Glomerular endothelial cell (primary cell): ENCODE measurements around the gene DUSP18. TPM values are rescaled to one million over a fixed set of nuclear protein-coding genes. Genes with fewer than 3 reads are reported as not detected.
A peak's percentile ranks its signal among the peaks of the same experiment; 100 is the strongest.
"Not testable (repeated sequence)": the region's sequence is repeated elsewhere in the genome, so short reads cannot be mapped to it uniquely, and the experiment has no call there.

ENCODE experiments used
- DNase-seq: peaks from one replicate; pipeline ENCODE4 v3.0.0-alpha.2; 2011; ENCODE audit warnings: low read depth, low spot score; ENCODE audit errors: extremely low read depth
- total RNA-seq: library from RNA; depleted of rRNA; stranded (reverse); fragments of >200 nt; gene quantifications from 2 replicates; pipeline ENCODE4 v1.2.3, GENCODE V29; 2015

Gene DUSP18
- total RNA-seq, result 16.5 and 23.4 TPM in 2 replicates

DNA sequence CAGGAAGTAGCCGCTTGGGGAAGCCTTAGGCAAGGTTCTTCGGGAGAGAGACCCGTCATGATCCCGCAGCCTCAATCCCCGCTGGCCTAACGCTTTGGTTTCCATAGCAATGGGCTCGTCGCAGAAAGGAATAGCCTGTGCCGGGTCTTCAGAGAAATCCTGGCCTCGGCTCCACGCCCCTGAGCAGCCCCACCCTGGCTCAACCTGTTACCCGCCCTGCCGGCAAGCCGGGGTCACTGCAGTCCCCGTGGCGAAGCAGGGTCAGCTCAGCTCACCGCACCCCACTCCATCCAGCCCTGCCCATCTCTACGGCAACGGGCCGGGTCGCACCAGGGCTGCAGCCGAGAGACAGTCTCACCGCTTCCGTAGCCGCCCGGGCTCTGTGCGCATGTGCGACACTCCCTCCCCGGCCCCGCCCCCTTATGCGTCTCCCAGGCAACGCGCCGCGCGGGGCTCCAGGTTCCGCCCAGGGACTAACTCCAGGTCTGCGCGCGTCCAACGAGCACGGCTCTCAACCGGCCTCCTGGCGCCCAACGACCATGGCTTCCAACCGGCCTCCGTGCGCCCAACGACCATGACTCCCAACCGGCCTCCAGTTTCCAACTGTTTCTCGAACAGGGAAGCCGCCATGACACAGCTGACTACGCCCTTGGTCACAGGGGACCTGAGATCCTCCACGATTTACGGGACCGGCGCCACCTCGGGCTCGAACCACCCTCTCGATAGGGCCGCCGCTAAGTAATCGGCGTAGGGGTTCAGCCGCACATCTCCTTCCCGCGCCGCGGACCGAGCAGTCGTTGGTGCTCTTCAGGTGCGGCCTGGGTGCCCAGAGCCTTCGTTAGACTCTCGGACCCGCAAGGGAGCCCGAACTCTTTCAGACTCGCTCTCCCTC, at the start of gene DUSP18:
TSS of gene DUSP18 (minus strand) at position 382 of the 892 bp plus-strand sequence. CDS start 3,872 bp downstream, outside the sequence.
- DNase-seq, result peak; percentile 27

DNA sequence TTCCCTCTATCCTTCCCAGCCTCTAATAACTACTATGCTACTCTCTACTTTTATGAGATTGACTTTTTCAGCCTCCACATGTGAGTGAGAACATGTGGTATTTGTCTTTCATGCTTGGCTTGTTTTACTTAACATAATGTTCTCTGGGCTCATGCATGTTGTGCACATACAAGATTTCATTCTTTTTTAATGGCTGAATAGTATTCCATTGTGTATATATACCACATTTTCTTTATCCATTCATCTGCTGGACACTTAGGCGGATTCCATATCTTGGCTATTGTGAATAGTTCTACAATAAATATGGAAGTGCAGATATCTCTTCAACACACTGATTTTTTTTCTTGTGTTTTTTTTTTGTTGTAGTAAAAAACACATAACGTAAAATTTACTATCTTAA, 46.4 kb upstream of the DUSP18 start:
- no peak for DNase-seq

DNA sequence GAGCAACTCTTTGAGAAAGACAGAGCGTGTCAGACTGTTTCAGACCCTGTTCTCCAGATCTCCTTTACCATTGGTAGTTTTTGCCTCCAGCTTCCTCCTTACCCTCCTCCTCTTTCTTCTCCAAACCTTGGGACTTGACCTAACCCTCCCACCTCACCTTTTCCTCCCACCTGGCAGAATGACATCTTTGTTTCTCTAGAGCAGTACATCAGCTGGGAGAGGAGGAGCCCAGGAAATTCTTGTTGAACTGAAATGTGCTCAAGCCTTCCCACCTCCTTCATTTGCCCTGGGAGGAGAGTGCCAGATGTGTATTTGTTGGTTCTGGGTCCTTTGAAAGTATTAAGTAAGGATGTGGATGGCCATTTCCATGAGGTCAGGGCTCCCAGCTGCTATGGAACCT, 44.4 kb upstream of the DUSP18 start:
- DNase-seq, result no peak

DNA sequence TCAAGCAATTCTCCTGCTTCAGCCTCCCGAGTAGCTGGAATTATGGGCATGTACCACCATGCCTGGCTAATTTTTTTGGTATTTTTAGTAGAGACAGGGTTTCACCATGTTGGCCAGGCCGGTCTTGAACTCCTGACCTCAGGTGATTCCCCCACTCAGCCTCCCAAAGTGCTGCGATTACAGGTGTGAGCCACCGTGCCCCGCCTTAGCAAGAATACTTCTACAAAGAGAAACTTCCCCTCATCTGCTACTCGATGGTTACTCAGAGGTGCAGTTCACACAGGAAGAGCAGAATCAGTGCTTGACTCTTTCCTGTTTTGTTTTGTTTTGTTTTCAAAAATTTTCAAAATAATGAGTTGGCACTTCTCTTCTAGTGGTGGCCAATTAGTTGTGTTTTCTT, 42.3 kb upstream of the DUSP18 start:
- DNase-seq, result not testable (repeated sequence)

DNA sequence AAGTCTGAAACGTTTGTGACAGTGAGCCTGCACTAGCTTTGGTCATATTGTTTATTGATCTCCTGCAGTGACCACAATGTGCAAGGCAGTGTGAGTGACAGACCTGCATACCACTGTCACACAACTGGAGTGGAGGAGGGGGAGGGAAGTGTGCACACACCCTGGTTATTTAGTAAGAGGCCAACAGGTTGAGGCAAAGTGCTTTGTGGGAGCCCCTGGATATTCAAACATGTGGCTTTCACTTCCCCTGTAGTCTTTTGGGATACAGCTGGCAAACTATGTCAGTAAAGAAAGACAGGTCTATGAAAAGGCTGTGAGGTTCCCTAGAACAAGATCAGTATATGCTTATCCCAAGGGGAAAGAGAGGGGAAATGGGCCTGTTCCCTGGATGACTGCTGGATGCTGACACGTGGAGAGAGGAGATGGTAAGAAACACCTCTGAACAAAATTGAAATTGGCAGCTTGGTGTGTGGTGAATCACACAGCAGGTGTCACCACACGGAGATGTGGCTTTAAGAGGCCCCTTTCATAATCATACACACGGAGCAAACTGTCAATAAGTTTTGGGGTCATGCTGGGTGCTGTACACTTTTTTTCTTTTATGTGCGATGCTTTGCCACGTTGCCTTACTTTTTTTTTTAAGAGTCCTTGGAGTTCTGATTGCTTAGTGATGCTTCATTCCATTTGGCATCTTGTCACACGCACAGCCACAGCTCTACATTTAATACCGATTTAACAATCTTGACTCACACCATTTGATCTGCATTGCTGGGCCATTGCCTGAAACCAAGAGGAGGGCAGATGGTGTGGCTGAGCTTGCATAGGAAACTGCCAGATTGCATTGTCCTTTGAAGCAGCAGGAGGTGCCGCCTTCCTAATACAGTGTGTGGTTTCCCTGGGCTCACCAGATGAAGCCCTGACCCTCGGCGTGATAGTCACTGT, 38.3 kb upstream of the DUSP18 start:
- DNase-seq, result no peak

DNA sequence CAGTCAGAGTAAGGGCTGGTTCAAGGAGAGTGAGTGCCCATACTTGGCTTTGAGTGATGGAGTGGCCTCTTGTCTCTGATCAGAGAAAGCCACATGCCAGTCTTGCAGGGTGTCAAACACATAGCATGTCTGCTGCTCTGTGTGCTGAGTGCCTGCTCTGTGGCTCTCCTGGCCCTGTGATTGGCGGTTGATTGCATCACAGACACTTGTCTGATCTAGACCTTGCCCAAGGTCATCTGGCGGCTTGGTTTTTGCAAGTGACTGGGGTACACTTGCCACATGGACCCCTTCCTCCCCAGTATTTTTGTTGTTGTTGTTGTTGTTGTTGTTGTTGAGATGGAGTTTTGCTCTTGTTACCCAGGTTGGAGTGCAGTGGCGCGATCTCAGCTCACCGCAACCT, 37.3 kb upstream of the DUSP18 start:
- DNase-seq, result no peak

DNA sequence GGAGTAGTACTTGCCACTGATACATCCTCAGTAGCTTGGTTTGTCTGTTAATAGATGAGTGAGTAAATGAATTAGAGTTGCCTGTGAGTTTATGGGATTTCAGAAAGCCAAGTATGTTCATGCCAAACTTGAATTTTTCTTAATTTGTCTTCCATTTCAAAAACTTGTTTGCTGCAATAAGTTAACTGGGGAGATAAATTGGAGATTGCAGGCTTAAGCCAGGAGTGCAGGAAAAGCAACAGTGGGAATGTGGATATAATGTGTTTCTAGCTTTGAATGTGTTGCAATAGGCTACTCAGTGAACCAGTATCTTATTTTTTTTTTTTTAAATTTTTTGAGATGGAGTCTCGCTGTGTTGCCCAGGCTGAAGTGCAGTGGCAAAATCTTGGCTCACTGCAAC, 35.2 kb upstream of the DUSP18 start:
- DNase-seq, result no peak

DNA sequence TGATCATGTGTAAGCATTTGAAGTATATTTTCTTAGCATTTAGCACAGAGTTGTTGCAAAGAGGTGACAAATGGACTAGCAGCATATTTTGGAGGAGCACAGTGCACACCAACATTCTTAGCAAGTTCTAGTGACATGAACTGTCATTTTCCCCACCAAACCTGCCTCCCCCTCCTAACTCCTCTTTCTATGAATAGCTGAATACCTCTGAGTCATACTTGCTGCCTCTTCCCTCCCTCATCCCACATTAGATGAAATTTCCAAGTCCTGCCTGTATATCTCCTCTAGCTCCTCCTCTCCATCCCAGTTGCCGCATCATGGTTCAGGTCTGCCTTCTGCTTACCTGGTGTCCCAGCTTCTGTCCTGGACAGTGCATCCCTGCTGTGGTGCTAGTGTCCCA, 34.2 kb upstream of the DUSP18 start:
- DNase-seq, result no peak

DNA sequence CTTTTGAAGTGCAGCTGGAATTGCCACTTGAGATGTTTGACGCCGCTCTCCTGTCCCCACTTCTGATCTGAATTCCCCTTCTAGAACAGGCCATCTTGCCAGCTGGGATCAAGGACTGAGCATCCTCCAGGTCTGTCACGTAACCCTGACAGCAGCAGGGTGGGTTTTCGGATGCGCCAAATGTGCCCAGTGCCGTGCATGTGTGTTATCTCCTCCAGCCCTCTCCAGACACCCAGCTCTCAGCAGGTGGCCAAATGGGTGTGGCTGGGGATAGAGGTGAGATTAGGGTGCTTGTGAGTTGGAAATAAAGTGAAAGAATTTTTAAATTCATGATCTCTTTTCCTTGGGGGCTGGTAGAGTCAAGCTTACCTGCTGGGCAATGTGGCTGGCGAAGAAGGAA, 30.3 kb upstream of the DUSP18 start:
- no peak for DNase-seq

DNA sequence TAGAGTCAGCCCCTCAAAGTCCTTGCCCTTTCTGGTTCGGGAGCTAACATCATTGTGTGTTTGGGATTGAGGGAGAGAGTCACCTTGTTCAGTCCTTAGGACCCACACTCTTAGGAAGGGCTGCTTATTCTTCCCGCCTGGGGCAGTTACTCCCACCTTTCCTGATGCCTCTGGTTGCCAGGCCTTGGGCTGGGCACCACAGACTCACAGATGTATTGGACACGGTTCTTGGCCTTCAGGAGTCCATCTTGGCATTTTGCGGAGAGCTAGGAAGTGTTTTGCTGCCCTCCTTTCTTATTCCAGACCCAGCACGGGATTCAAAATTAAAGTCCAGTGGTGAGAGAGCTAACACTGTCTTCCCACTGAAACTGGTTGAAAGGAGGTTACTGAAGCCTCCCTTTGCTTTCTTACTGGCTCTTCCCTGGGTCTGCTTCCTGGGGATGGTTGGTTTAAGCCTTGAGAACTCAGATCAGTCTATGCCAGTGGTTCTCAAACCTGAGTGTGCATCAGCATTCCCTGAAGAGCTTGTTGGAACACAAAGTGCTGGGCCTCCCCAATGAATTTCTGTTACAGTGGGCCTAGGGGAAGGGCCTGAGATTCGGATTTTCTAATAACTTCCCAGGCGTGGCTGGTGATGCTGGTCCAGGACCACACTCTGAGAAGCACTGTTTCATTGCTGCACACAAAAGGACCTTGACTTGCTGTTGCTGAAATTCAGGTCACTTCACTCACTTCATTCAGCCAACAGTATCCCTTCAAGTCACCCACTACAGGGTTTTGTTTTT, 28.4 kb upstream of the DUSP18 start:
- DNase-seq, result no peak

DNA sequence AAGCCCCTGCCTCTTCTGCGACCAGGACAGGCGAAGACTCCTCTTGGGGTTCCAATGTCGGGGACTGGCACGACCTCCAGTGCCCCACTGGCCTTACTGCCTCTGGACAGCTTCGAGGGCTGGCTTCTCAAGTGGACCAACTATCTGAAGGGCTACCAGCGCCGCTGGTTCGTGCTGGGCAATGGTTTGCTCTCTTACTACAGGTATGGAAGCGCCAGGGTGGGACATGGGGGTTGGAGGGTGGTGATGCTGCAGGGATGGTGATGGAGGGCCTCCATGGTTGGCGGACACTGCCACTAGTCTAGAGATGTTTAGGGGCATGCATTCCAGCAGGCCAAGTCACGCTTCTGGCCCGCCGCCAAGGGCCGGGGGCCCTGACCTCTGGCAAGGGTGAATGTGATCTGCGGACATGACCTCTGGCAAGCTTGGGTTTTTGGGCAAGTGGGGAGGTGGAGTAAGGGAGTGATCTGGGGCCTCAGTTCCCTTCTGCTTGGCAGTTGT, 27.7 kb upstream of the DUSP18 start:
- no peak for DNase-seq

DNA sequence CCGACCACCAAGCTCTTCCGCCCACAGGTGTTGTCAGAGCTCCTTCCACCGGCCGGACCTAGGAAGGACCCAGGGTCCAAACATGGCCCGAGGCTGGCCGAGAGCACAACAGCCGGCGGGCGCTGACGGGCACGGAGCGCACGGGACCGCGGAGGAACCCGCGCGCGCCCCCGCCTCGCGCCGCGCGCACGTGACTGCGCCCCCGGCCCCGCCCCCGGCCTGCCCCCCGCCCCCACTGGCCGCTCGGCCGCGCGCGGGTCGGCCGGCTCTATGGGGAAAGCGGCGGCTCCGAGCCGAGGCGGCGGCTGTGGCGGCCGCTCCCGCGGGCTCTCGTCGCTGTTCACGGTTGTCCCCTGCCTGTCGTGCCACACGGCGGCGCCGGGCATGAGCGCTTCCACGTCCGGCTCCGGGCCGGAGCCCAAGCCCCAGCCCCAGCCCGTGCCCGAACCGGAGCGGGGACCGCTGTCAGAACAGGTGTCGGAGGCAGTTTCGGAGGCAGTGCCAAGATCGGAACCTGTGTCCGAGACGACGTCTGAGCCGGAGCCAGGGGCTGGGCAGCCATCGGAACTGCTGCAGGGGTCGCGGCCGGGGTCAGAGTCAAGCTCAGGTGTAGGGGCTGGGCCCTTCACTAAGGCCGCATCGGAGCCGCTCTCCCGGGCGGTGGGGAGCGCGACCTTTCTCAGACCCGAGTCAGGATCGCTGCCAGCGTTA, 27.1 kb upstream of the DUSP18 start, which contains the start of gene OSBP2:
TSS of gene OSBP2 (plus strand) at position 235 of the 711 bp plus-strand sequence. CDS start at position 271, 36 bp downstream.
- DNase-seq, result no peak

DNA sequence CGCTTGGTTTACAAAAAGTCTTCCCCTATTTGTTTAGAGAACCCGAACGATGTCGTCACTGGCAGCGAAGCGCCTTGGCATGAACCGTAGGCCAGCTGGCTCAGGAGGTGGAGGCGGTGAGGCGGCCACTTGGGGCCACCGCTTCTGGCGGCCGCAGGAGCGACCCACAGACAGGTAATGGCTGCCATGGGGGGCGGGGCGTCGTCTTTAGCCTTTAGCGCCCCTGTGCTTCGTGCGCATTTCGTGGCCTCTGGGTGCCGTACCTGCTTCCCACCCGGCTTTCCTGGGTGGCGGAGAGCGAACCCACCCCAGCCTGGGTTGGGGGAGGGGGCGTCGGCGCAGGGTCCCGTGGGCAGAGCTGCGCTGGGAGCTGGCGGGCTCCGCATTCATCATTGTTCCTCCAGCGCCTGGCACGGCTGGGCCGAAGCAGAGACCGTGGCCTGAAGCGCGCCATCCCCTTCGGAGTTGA, 26.5 kb upstream of the DUSP18 start:
- no peak for DNase-seq

DNA sequence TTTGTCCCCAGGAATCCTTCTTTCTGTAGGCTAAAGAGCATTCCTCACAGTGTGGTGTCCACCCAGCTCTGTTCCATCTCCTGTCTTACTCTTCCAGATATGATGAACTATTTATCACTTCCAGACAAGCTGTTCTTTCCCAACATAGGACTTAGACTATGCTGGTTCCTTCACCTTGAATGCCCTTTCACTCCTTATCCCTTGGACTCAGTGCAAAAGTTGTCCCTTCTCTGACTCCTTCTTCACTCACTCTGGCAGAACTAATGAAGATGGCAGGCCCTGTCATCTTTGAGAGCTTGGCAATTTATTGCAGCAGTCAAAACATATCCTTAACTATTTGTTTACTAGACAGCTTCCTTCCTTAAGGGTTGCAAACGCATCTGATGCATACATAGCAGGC, 23.5 kb upstream of the DUSP18 start:
- no peak for DNase-seq

DNA sequence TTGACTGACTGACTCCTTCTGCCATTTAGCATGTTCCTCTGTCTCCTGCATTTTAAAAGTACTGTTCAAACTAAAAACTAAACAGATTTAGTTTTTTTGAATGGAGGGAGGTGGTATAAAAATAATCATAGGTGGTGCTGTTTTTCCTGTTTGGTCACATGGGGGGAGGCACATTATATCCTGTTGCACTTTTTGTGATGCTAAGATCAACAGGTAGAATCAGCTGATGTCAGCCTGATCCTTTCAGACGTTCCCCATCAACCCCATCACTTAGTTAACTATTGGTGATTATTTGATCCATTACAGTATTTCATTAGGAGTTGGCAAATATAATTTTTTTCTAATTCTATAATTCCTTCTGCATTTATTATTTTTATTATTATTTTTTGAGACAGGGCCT, 21.9 kb upstream of the DUSP18 start:
- DNase-seq, result no peak

DNA sequence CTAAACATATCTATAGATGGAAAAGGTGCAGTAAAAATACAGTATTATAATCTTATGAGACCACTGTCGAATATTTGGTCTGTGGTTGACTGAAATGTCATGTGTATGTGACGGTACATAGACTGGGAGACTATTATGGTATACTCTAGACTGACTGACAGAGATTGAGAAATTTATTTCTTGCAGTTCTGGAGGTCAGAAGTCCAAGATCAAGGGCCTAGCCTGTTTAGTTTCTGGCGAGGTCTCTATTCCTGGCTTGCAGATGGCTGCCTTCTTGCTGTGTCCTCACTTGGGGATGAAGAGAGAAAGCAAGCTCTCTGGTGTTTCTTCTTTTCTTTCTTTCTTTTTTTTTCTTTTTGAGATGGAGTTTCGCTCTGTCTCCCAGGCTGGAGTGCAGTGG, 19.7 kb upstream of the DUSP18 start:
- DNase-seq, result no peak

DNA sequence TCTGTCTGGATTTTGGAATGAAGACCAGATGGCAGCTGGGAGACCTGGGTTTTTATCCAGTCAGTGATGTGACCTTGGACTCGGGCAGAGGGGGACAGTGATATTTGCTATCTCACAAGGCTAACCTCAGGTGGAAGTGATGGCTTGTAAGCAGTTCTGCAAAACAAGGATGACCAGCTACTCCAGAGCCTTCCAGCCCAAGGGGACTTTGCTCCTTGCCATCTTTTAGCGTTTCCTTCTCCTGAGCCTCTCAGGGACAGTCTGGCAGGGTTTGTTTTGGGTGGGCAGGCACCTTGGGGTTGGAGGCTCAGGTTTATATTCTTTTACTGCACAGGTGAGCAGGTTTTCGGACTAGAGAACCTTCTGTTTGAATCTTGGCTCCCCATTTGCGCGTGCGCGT, 17.5 kb upstream of the DUSP18 start:
- DNase-seq, result no peak

DNA sequence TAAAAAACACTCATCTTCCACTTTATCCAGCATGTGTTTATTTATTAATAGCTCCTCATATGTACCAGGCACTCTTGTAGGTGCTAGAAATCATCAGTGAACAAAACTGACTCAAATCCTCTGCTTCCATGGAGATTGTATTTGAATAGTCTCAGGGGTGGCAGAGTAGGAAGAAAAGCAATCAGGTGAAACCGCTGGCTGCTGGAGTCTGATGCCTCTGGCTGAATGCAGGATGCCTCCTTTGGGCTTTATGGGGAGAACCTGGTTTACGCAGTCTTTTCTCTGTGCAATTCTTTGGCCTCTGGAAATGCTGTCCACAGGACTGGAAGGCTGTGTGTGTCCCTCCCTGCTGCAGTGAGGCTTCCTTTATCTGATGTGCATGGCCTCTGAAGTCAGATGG, 14.2 kb upstream of the DUSP18 start:
- DNase-seq, result no peak

DNA sequence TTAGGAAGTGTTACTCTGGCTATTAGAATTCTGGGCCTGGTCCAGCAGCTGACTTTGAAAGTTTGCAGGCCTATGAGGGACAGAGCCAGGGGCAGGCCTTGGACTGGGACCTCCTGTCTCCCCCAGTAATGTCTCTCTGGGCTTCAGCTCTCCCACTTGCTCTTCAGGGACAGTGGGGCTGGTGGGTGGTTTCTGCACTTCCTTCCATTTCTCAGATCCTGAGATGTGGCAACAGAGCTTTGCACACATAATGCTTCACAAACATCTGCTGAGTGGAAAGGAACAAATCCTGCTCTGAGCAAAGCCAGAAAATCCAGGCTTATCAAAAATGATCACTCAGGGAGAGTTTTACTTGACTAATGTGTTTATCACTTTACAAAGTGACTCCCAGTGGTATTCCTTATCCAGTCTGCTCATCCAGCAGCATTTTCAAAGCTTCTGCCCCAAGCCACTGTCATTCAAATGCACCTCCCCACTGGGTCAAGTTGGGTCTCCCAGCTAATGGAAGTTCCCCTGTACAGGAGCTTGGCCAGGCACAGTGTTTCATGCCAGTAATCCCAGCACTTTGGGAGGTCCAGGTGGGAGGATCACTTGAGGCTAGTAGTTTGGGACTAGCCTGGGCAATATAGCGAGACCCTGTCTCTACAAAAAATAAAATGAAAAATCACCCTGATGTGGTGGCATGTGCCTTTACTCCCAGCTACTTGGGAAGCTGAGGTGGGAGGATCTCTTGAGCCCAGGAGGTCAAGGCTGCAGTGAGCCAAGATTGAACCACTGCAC, 13.5 kb upstream of the DUSP18 start:
- DNase-seq, result no peak
